Fibroblast of upper back skin (primary cell): Measurements from ENCODE around the gene ERH.
"Not testable (repeated sequence)": the region's sequence is repeated elsewhere in the genome, so short reads cannot be mapped to it uniquely, and the experiment has no call there.

Experiments used
- DNase-seq: peaks from one replicate; pipeline ENCODE4 v3.0.0-alpha.2; 2013

Gene ERH

GRCh38 chr14:69398053-69398817 lies at the start of gene ERH, which contains the start of gene SLC39A9:
ERH (minus strand) TSS chr14:69398299; CDS start chr14:69398233, 66 bp downstream.
SLC39A9 (plus strand) TSS chr14:69398692; CDS start chr14:69399370, 678 bp downstream.
- DNase-seq: peak; percentile 98

DNA sequence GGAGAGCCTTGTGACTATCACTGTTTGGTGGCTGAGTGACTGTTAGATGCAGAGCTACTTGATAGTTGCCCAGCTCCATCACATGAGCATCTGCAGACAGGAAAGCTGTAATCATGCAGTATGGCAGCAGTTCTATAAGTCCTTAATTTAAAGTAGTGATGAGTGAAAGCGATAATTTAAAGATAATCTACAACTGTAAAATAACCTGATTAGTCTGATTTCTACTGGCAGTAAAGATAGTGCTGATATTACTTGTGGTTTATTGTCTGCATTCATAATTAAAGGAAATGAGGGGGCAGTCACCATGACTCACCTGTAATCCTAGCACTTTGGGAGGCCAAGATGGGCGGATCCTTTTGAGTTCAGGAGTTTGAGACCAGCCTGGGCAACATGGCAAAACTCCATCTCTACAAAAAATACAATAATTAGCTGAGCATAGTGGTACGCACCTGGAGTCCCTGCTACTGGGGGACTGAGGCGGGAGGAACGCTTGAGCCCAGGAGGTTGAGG lies 45.3 kb upstream of the ERH start:
- no peak for DNase-seq

DNA sequence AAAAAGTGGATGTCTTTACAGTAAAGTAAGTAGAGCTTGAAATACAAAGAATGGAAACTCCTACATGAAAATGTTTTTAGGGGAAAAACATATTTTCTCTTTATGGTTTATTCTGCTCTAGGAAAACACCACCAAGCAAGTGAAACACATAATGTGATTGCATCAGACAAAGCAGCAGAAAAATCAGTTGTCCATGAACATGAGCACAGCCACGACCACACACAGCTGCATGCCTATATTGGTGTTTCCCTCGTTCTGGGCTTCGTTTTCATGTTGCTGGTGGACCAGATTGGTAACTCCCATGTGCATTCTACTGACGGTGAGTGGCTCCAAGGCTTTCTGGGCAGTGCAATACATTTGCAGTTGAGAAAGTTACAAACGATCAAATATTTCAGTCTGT lies 43.8 kb upstream of the ERH start:
- peak; percentile 18 for DNase-seq

DNA sequence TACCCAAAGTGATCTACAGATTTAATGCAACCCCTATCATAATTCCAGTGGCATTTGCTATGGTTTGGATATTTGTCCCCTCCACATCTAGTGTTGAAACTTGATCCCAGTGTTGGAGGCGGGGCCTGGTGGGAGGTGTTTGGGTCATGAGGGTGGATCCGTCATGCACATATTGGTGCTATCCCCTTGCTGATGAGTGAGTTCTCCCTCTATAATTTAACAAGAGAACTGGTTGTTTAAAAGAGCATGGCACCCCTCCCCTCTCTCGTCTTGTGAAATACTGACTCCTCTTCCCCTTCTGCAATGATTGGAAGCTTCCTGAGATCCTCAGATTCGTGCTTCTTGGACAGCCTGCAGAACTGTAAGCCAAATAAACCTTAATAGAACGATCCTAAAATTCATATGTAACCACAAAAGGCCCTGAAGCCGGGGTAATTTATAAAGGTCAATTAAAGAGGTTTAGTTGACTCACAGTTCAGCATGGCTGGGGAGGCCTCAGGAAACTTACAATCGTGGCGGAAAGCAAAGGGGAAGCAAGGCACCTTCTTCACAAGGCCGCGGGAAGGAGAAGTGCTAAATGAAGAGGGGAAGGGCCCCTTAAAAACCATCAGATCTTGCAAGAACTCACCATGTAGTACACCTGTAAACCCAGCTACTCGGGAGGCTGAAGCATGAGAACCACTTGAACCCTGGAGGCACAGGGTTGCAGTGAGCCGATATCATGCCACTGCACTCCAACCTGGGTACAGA lies 41.6 kb upstream of the ERH start:
- DNase-seq: no peak

- no peak for DNase-seq
These were observed 34.3 kb upstream of the ERH start for GRCh38 chr14:69432364-69432763.

DNA sequence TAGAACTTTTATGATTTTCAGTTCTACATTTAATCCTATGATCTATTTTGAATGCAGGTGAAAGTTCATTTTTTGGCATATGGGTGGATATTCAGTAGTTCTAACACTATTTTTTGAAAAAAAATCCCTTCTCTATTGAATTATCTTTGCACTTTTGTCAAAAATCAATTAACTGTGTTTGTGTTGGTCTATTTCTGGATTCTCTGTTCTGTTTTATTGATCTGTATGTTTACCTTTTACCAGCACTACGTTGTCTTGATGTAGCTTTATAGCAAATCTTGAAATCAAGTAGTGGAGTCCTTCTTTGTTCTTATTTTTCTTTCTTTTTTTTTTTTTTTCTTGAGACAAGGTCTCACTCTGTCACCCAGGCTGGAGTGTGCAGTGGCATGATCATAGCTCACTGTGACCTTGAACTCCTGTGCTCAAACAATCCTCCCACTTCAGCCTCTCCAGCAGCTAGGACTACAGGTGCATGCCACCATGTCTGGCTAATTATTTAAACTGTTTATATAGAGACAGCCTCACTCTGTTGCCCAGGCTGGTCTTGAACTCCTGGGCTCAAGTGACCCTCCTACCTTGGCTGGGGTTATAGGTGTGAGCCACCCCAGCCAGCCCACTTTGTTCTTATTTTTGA lies 32.3 kb upstream of the ERH start:
- no peak for DNase-seq

GRCh38 chr14:69429643-69430042 lies 31.5 kb upstream of the ERH start:
- DNase-seq: no peak

GRCh38 chr14:69428289-69428998 lies 30.3 kb upstream of the ERH start:
- no peak for DNase-seq

GRCh38 chr14:69427596-69427995 lies 29.5 kb upstream of the ERH start:
- DNase-seq: no peak

- DNase-seq: peak; percentile 14
These were observed 26.2 kb upstream of the ERH start for GRCh38 chr14:69424149-69424923.

GRCh38 chr14:69423279-69423678 lies 25.2 kb upstream of the ERH start:
- peak; percentile 63 for DNase-seq

DNA sequence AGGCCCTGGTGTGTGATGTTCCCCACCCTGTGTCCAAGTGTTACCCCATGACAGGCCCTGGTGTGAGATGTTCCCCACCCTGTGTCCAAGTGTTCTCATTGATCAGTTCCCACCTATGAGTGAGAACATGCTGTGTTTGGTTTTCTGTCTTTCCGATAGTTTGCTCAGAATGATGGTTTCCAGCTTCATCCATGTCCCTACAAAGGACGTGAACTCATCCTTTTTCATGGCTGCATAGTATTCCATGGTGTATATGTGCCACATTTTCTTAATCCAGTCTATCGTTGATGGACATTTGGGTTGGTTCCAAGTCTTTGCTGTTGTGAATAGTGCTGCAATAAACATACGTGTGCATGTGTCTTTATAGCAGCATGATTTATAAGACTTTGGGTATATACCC lies 18.0 kb upstream of the ERH start:
- not testable (repeated sequence) for DNase-seq

GRCh38 chr14:69413483-69413882 lies 15.4 kb upstream of the ERH start:
- no peak for DNase-seq

DNA sequence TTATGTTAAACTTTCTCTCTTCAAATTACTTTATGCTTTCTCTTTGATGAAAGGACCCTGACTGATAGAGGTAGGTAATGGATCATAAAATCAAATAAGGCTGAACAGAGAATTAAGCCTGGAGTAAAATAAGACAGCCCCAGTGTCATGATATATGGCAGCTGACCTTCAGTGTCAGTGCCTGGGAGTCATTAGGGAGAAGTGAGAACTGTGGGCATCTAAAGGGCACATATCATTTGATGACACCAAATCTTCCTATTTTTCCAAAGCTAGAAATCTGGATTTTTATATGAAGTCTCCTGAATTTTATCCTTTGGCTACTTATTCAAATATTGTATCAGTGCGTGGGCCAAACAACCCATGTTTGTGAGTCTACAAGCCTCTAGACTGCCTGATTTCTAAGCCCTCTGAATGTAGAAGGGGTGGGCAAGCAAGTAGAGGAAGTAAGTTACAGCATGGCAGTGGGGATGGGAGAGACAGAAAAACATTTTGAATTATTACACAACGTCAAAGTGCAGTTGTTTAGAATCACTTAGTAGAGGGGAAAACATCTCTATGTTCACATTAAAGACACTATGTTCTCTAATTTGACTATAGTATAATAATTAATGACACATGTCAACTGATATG lies 10.3 kb upstream of the ERH start:
- no peak for DNase-seq

DNA sequence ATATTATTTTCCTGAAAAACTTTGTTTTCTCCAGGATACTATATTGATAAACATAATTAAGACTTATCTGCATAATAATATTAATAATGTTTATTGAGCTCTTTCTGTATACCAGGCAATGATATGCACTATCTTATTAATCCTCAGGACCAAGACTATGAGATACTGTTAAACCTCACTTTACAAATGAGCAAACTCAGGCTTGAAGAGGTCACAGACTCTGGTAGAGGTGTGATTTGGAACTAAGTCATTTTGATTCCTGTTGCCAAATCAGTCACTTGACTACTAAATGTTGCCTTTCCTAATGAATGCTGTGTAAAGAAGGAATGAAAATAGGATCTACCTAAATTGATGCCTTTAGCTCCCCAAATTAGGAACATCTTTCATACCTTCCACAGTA lies 7.7 kb upstream of the ERH start:
- no peak for DNase-seq

- DNase-seq: no peak
These were observed 6.8 kb upstream of the ERH start for GRCh38 chr14:69404883-69405282.

DNA sequence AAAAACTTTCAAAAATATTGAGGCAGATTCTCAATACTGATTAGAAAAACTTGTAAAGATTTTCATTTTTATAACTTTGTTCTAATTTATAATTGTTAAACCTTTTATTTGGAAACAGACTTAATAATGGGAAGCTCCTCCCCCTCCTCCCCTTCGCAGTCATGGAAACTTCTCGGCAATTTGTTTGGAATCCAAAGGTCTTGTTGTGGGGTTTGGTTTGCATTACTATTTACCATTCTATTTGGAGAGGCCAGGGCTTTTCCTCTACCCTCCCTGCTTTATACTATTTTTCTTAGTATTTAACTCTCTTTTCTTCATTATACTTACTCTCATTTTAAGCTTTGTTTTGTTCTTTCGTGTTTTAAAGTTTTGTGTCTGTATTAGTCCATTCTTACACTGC lies 6.4 kb upstream of the ERH start:
- no peak for DNase-seq

GRCh38 chr14:69401841-69402240 lies 3.7 kb upstream of the ERH start:
- no peak for DNase-seq

- DNase-seq: no peak
These were observed 2.1 kb upstream of the ERH start for GRCh38 chr14:69400154-69400553.

GRCh38 chr14:69399750-69400149 lies 1.7 kb upstream of the ERH start:
- DNase-seq: no peak

DNA sequence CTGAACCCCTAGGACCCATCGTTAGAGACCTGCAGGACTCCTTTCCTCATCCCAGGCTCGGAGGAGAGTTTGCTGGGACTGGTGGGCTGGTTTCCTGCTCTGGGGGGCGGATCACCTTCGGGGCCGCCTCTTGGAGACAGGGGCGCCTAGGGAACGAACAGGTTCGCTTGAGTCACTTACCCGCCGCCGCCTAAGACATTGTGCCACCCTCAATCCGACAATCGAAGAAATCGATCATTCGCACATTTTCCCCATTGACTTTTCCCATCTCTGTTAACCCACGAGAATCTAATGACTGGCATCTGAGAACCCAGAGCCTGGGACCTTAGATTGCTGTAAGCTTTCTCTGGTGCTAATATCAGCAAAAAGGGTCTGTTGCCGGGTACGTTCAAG lies 715 bp upstream of the ERH start:
- DNase-seq: no peak

- peak; percentile 33 for DNase-seq
These were observed 2.2 kb downstream of the ERH start for GRCh38 chr14:69395929-69396328.
